ENCODE measurements around the gene HBA2. TPM values are rescaled to one million over a fixed set of nuclear protein-coding genes. Genes with fewer than 3 reads are reported as not detected.
"Not testable (repeated sequence)": the region's sequence is repeated elsewhere in the genome, so short reads cannot be mapped to it uniquely, and the experiment has no call there.

The HBA2 gene
- total and polyA plus RNA-seq, 5 donors = 5.2 to 111 (median 42.6) TPM

- DNase-seq = no peak
- H3K4me3 ChIP-seq (ENCODE audit: low read length) = no peak overlapping the region
- intact Hi-C loops (cut with DNase I) = no loop called here
- H3K27me3 ChIP-seq (ENCODE audit: control insufficient read depth, insufficient read depth) = no peaks in the 10 kb centered on the region
- WGBS = 74% methylated on average over 6 of the region's 6 CpGs
- H3K4me1 ChIP-seq (ENCODE audit: control insufficient read depth, insufficient read depth, low read length) = no peaks in the 10 kb centered on the region
- H3K27ac ChIP-seq (ENCODE audit: low read length) = no peak overlapping the region
- no peak for ATAC-seq
- no peaks in the 10 kb centered on the region for H3K9me3 ChIP-seq (ENCODE audit: control insufficient read depth, low read length)
These were observed 29.6 kb upstream of the HBA2 start for GRCh38 chr16:143047-143446.

GRCh38 chr16:143456-143855 is 29.2 kb upstream of the HBA2 start:
- ATAC-seq = no peak
- Histone ChIP-seq H3K27me3 (ENCODE audit: control insufficient read depth, insufficient read depth) (no peaks in the 10 kb centered on the region), H3K9me3 (ENCODE audit: control insufficient read depth, low read length) (no peaks in the 10 kb centered on the region), H3K4me1 (ENCODE audit: control insufficient read depth, insufficient read depth, low read length) (no peaks in the 10 kb centered on the region), H3K27ac (ENCODE audit: low read length) (no peak overlapping the region), H3K4me3 (ENCODE audit: low read length) (no peak overlapping the region)
- WGBS = 55% methylated on average over 6 of the region's 6 CpGs
- DNase-seq = no peak
- intact Hi-C loops (cut with DNase I) = no loop called here

DNA sequence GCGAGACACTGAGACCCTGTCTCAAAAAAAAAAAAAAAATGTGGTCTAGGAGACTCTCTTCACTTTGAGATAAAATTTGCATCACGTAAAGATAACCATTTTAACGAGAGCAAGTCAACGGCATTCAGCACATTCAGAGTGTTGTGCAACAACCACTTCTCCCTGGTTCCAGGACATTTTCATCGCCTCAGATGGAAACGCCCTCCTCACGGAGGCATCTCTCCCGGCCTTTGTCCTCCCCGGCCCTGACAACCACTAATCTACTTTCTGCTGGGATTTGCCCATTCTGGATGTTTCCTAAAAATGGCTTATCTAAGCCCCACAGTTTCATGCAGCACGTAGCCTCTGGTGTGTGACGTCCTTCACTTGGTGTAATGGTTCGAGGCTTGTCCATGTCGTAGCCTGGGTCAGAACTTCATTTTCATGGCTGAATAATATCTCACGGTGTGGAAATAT is 27.9 kb upstream of the HBA2 start:
- Histone ChIP-seq H3K4me3 (ENCODE audit: low read length) (no peak overlapping the region), H3K4me1 (ENCODE audit: control insufficient read depth, insufficient read depth, low read length) (no peaks in the 10 kb centered on the region), H3K27me3 (ENCODE audit: control insufficient read depth, insufficient read depth) (no peaks in the 10 kb centered on the region), H3K27ac (ENCODE audit: low read length) (no peak overlapping the region), H3K9me3 (ENCODE audit: control insufficient read depth, low read length) (no peaks in the 10 kb centered on the region)
- intact Hi-C loops (cut with DNase I) = no loop called here
- DNase-seq = no peak
- no peak for ATAC-seq
- WGBS = 70% methylated on average over 14 of the region's 14 CpGs

- ATAC-seq (no peak), DNase-seq (no peak)
- Histone ChIP-seq H3K4me3 (ENCODE audit: low read length) (no peak overlapping the region), H3K27ac (ENCODE audit: low read length) (no peak overlapping the region), H3K9me3 (ENCODE audit: control insufficient read depth, low read length) (no peaks in the 10 kb centered on the region), H3K4me1 (ENCODE audit: control insufficient read depth, insufficient read depth, low read length) (no peaks in the 10 kb centered on the region), H3K27me3 (ENCODE audit: control insufficient read depth, insufficient read depth) (no peaks in the 10 kb centered on the region)
- 87% methylated on average over 2 of the region's 2 CpGs for WGBS
- intact Hi-C loops (cut with DNase I) = no loop called here
These were observed 26.0 kb upstream of the HBA2 start for GRCh38 chr16:146646-147045.

- H3K27me3 ChIP-seq (ENCODE audit: control insufficient read depth, insufficient read depth) = no peaks in the 10 kb centered on the region
- DNase-seq (no peak), ATAC-seq (no peak)
- no peak overlapping the region for H3K27ac ChIP-seq (ENCODE audit: low read length)
- H3K4me3 ChIP-seq (ENCODE audit: low read length) = no peak overlapping the region
- intact Hi-C loops (cut with DNase I) = no loop called here
- H3K9me3 ChIP-seq (ENCODE audit: control insufficient read depth, low read length) = no peaks in the 10 kb centered on the region
- no peaks in the 10 kb centered on the region for H3K4me1 ChIP-seq (ENCODE audit: control insufficient read depth, insufficient read depth, low read length)
- 48% methylated on average over 9 of the region's 9 CpGs for WGBS
These were observed 23.5 kb upstream of the HBA2 start for GRCh38 chr16:149024-149660.

GRCh38 chr16:152141-153128 is 20.2 kb upstream of the HBA2 start, which contains the start of gene HBZ:
Gene HBZ, plus strand, starts transcription at chr16:152644. Its CDS starts 266 bp downstream, at chr16:152910.
- no peak for DNase-seq
- peak; percentile 22 to 26 for ATAC-seq
- no peak within 1 kb of the TSS for H3K27ac ChIP-seq (ENCODE audit: low read length)
- intact Hi-C loops (cut with DNase I) = no loop called here
- no peaks in the 10 kb centered on the region for H3K27me3 ChIP-seq (ENCODE audit: control insufficient read depth, insufficient read depth)
- WGBS = 73% methylated on average over 17 of the region's 17 CpGs
- H3K4me1 ChIP-seq (ENCODE audit: control insufficient read depth, insufficient read depth, low read length) = no peaks in the 10 kb centered on the region
- no peaks in the 10 kb centered on the region for H3K9me3 ChIP-seq (ENCODE audit: control insufficient read depth, low read length)
- no peak within 1 kb of the TSS for H3K4me3 ChIP-seq (ENCODE audit: low read length)

GRCh38 chr16:153129-153521 is 19.6 kb upstream of the HBA2 start:
- H3K27me3 ChIP-seq (ENCODE audit: control insufficient read depth, insufficient read depth); intact Hi-C loops (cut with DNase I): not testable (repeated sequence)
- 62% methylated on average over 4 of the region's 6 CpGs for WGBS

GRCh38 chr16:153550-154216 is 19.0 kb upstream of the HBA2 start:
- H3K4me3 ChIP-seq (ENCODE audit: low read length); DNase-seq; intact Hi-C loops (cut with DNase I); H3K4me1 ChIP-seq (ENCODE audit: control insufficient read depth, insufficient read depth, low read length); H3K9me3 ChIP-seq (ENCODE audit: control insufficient read depth, low read length); H3K27ac ChIP-seq (ENCODE audit: low read length); H3K27me3 ChIP-seq (ENCODE audit: control insufficient read depth, insufficient read depth): not testable (repeated sequence)
- peak; percentile 27 to 49 for ATAC-seq
- WGBS = under 1% methylated on average over 18 of the region's 74 CpGs

More at GRCh38 chr16:153129-153521, 19.6 kb upstream of the HBA2 start:
- DNase-seq; H3K27ac ChIP-seq (ENCODE audit: low read length); H3K9me3 ChIP-seq (ENCODE audit: control insufficient read depth, low read length); H3K4me1 ChIP-seq (ENCODE audit: control insufficient read depth, insufficient read depth, low read length); H3K4me3 ChIP-seq (ENCODE audit: low read length): not testable (repeated sequence)
- ATAC-seq = peak in 1 of 2 donors; percentile 9

- Histone ChIP-seq H3K27me3 (ENCODE audit: control insufficient read depth, insufficient read depth) (no peaks in the 10 kb centered on the region), H3K4me1 (ENCODE audit: control insufficient read depth, insufficient read depth, low read length) (no peaks in the 10 kb centered on the region), H3K4me3 (ENCODE audit: low read length) (peak overlapping the region; percentile 51), H3K27ac (ENCODE audit: low read length) (no peak overlapping the region), H3K9me3 (ENCODE audit: control insufficient read depth, low read length) (no peaks in the 10 kb centered on the region)
- DNase-seq (peak in 2 of 3 donors; percentile 45 to 70), ATAC-seq (peak; percentile 57 to 68)
- 2% methylated on average over 53 of the region's 59 CpGs for WGBS
- intact Hi-C loops (cut with DNase I) = no loop called here
These were observed 18.3 kb upstream of the HBA2 start for GRCh38 chr16:154217-155030.

DNA sequence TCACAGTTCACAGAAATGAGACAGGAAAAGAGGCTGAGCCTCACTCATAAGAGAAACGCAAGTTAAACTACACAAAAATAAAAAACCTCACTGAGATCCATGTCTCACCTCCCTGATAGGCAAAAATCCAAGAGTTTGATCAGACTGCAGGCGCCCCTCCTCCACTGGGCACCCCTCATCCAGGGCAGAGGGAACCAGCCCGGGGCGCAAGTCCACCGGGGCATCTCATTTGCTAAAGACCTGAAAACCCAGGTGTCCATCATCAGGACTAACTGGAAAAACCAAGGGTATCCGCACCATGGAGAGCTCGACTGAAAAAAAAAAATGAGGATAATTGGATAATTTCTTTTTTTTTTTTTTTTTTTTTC is 17.7 kb upstream of the HBA2 start:
- DNase-seq = no peak
- intact Hi-C loops (cut with DNase I) = no loop called here

More for the DNA sequence above, 17.7 kb upstream of the HBA2 start:
- no peaks in the 10 kb centered on the region for H3K27me3 ChIP-seq (ENCODE audit: control insufficient read depth, insufficient read depth)
- WGBS = 63% methylated on average over 7 of the region's 7 CpGs
- no peak for ATAC-seq
- no peaks in the 10 kb centered on the region for H3K9me3 ChIP-seq (ENCODE audit: control insufficient read depth, low read length)
- no peaks in the 10 kb centered on the region for H3K4me1 ChIP-seq (ENCODE audit: control insufficient read depth, insufficient read depth, low read length)
- H3K4me3 ChIP-seq (ENCODE audit: low read length) = peak overlapping the region; percentile 51
- H3K27ac ChIP-seq (ENCODE audit: low read length) = no peak overlapping the region
